ENCODE measurements around the gene FNBP1L. TPM values are rescaled to one million over a fixed set of nuclear protein-coding genes. Genes with fewer than 3 reads are reported as not detected.

Gene FNBP1L
- 5.5 and 12.4 TPM in 2 replicates for polyA plus RNA-seq (2011; rRNA removed)
- 3.7 and 4.9 TPM in 2 replicates for polyA minus RNA-seq (2011; rRNA and poly(A)+ RNA removed)

DNA sequence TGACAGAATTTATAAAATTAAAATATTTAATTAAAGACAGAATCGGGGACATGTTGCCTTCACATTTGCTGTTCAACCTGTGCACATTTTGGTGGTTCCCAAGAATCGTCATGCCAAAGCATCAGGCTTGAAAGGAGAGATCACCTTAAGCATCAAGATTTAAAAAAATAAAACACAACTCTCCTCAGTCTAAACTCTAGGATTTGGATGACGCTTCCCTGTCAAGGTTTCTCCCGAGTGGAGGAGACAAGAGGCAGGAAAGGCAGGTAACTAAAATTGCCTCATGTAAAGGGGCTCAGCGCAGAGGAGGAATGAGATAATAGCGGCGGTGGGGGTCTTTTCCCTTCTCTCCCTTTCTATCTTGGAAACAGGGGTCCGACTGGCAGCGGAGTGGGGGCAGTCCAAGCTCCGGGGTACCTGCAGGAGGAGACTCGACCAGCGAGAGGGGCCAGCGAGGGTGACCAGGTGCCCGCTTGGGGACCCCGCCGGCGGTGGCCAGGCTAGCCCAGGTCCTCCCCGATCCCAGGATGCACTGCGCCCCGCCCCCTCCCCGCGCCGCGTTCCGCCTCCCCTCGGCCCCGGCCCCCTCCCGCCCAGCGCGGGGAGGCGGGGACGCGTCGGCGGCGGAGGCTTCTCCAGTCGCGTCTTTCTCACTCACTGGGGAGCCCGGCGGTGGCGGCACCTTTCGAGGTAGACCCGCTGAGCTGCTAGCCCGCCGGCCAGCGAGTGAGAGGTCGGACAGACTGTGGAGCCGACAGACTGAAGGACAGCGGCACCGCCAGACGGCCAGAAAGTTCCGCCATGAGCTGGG lies at the start of gene FNBP1L:
Gene FNBP1L, plus strand, starts transcription at position 638 of the 811 bp plus-strand sequence. Its CDS starts 164 bp downstream, at position 802.
- no peak for DNase-seq (ENCODE audit: low read depth)
- TF ChIP-seq, protein P1, sequence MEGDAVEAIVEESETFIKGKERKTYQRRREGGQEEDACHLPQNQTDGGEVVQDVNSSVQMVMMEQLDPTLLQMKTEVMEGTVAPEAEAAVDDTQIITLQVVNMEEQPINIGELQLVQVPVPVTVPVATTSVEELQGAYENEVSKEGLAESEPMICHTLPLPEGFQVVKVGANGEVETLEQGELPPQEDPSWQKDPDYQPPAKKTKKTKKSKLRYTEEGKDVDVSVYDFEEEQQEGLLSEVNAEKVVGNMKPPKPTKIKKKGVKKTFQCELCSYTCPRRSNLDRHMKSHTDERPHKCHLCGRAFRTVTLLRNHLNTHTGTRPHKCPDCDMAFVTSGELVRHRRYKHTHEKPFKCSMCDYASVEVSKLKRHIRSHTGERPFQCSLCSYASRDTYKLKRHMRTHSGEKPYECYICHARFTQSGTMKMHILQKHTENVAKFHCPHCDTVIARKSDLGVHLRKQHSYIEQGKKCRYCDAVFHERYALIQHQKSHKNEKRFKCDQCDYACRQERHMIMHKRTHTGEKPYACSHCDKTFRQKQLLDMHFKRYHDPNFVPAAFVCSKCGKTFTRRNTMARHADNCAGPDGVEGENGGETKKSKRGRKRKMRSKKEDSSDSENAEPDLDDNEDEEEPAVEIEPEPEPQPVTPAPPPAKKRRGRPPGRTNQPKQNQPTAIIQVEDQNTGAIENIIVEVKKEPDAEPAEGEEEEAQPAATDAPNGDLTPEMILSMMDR (IDR thresholded peaks at IDR 0.05; ENCODE audit: insufficient read depth, low read depth, low read length), result no peak
- peak within 1 kb of the TSS; percentile 62 for H3K4me3 ChIP-seq (ENCODE audit: low read depth, low read length)
- ChIA-PET POLR2A (no interaction called here), CTCF (interaction anchor here (0.8 to 3.3 kb wide), 7 partner anchors 104 to 401 kb away, joined by 3 to 12 read pairs (median 4); no protein-coding TSS in a partner anchor)
- H3K27me3 ChIP-seq (ENCODE audit: control insufficient read depth, insufficient read depth, low read length), result no peaks in the 10 kb centered on the region
- H3K36me3 ChIP-seq (ENCODE audit: control insufficient read depth, insufficient read depth, low read length), result no peaks in the 10 kb centered on the region

DNA sequence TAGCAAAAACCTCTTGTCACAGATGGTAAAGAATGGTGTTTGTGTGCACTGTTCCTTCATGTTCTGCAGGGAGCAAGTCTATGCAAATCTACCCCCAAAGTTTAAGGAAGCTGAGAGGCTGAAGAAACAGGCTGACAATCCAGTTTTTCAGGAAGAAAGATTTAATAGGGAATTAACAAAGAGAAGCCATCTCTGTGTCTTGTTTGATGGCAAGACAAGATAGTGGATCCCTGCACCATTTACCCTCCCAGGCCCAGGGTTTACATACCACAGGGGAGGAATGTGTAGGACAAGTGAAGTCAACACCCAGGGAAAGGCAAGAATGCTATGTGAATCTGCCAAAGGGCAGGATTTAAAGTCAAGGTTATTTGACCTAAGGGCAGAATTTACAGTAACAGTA lies 48.1 kb upstream of the FNBP1L start:
- TF ChIP-seq, protein P1 (IDR thresholded peaks at IDR 0.05; ENCODE audit: insufficient read depth, low read depth, low read length), result no peak
- ChIA-PET CTCF (no interaction called here), POLR2A (no interaction called here)
- Histone ChIP-seq H3K36me3 (ENCODE audit: control insufficient read depth, insufficient read depth, low read length) (no peaks in the 10 kb centered on the region), H3K27me3 (ENCODE audit: control insufficient read depth, insufficient read depth, low read length) (no peaks in the 10 kb centered on the region), H3K4me3 (ENCODE audit: low read depth, low read length) (no peak overlapping the region)
- DNase-seq (ENCODE audit: low read depth), result no peak

DNA sequence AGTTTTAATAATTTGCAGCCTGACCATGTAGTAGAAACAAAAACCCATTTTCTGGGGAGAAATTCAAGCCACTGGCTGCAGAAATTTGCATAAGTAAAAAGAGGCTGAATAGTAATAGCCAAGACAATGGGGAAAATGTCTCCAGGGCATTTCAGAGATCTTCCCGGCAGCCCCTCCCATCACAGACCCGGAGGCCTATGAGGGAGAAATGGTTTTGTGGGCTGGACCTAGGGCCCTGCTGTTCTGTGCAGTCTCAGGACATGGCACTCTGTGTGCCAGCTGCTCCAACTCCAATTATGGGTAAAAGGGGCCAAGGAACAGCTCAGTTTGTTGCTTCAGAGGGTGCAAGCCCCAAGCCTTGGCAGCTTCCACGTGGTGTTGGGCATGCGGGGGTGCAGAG lies 39.7 kb upstream of the FNBP1L start:
- no peaks in the 10 kb centered on the region for H3K27me3 ChIP-seq (ENCODE audit: control insufficient read depth, insufficient read depth, low read length)
- no peak for DNase-seq (ENCODE audit: low read depth)
- H3K36me3 ChIP-seq (ENCODE audit: control insufficient read depth, insufficient read depth, low read length), result no peaks in the 10 kb centered on the region
- ChIA-PET CTCF (no interaction called here), POLR2A (no interaction called here)
- TF ChIP-seq, protein P1 (IDR thresholded peaks at IDR 0.05; ENCODE audit: insufficient read depth, low read depth, low read length), result no peak
- H3K4me3 ChIP-seq (ENCODE audit: low read depth, low read length), result no peak overlapping the region

DNA sequence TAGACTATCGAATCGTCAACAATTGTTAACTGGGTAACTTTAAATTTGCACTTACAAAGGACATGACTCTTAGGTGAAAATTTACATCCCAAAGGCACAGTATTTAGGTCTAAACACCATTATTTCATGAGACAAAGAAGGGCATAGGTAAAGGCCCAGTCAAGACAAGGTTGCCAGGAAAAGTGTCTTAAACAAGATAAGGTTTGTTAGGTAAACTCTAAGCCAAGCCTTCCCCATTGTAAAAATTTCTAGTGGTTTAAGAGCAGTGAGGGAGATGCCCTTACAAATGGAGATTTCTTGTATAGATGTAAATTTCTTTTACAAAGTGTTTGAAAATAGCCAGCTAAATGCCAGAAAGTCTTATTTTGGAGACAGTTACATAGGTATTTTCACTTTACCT lies 36.9 kb upstream of the FNBP1L start:
- H3K36me3 ChIP-seq (ENCODE audit: control insufficient read depth, insufficient read depth, low read length), result no peaks in the 10 kb centered on the region
- H3K27me3 ChIP-seq (ENCODE audit: control insufficient read depth, insufficient read depth, low read length), result no peaks in the 10 kb centered on the region
- TF ChIP-seq, protein P1 (IDR thresholded peaks at IDR 0.05; ENCODE audit: insufficient read depth, low read depth, low read length), result no peak
- CTCF ChIA-PET, result interaction anchor here (1.1 kb wide), 1 partner anchor 26 kb away, joined by 3 read pairs; no protein-coding TSS in a partner anchor
- POLR2A ChIA-PET, result no interaction called here
- DNase-seq (ENCODE audit: low read depth), result no peak
- H3K4me3 ChIP-seq (ENCODE audit: low read depth, low read length), result no peak overlapping the region

DNA sequence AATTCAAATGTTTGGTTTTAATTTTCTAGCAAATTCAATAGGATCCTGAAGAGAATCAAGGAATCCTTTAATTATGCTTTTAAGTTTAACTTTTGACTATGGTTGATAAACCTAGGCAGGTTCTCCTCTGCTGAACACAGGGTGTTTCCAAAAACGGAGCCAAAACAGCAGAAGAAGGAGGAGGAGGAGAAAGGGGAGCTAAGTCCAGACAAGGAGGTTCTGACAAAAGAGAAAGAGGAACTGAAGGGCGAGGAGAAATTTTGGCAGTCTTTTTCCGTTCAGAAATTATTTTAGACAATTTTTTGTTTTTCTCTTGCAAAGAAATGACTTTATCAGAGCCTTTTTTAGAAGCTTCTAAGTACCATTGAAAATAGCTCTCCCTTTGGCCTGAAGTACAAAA lies 33.2 kb upstream of the FNBP1L start:
- H3K36me3 ChIP-seq (ENCODE audit: control insufficient read depth, insufficient read depth, low read length), result no peaks in the 10 kb centered on the region
- TF ChIP-seq, protein P1 (IDR thresholded peaks at IDR 0.05; ENCODE audit: insufficient read depth, low read depth, low read length), result no peak
- ChIA-PET CTCF (interaction anchor here (0.9 to 1.8 kb wide), 2 partner anchors 19 to 110 kb away, joined by 3 to 4 read pairs; no protein-coding TSS in a partner anchor), POLR2A (no interaction called here)
- no peak for DNase-seq (ENCODE audit: low read depth)
- no peaks in the 10 kb centered on the region for H3K27me3 ChIP-seq (ENCODE audit: control insufficient read depth, insufficient read depth, low read length)
- H3K4me3 ChIP-seq (ENCODE audit: low read depth, low read length), result no peak overlapping the region

Data from BJ (cell line).